H4 (cell line): ENCODE results near the gene PPFIBP1. TPM values are rescaled to one million over a fixed set of nuclear protein-coding genes. Genes with fewer than 3 reads are reported as not detected.

ENCODE experiments used
- DNase-seq: peaks from one replicate; pipeline ENCODE4 v3.0.0-alpha.2; 2015; ENCODE audit warnings: low spot score
- total RNA-seq: library from RNA; depleted of rRNA; stranded (reverse); fragments of >200 nt; shearing (Covaris generic); gene quantifications from 2 replicates; pipeline ENCODE4 v1.2.3, GENCODE V29; 2014

PPFIBP1 gene
- total RNA-seq, 1 experiment from 2014 or later: 15.4 TPM

GRCh38 chr12:27513155-27513824 is 10.7 kb upstream of the PPFIBP1 start:
- no peak for DNase-seq

GRCh38 chr12:27515671-27516070 is 8.3 kb upstream of the PPFIBP1 start:
- DNase-seq: no peak

- DNase-seq: no peak
Observed at GRCh38 chr12:27516625-27517024, 7.4 kb upstream of the PPFIBP1 start.

- DNase-seq: no peak
Observed at GRCh38 chr12:27517546-27517945, 6.5 kb upstream of the PPFIBP1 start.

GRCh38 chr12:27517961-27518665 is 5.9 kb upstream of the PPFIBP1 start:
- DNase-seq: no peak

GRCh38 chr12:27521066-27521465 is 2.9 kb upstream of the PPFIBP1 start:
- DNase-seq: no peak

- DNase-seq: no peak
Observed at GRCh38 chr12:27521981-27522380, 2.0 kb upstream of the PPFIBP1 start.

- DNase-seq: no peak
Observed at GRCh38 chr12:27523305-27523641, 733 bp upstream of the PPFIBP1 start.

- DNase-seq: no peak
Observed at GRCh38 chr12:27524494-27524835, 459 bp downstream of the PPFIBP1 start.

- DNase-seq: peak; percentile 29
Observed at GRCh38 chr12:27524839-27525753, 1.1 kb downstream of the PPFIBP1 start.

GRCh38 chr12:27527512-27527911 is 3.5 kb downstream of the PPFIBP1 start:
- DNase-seq: no peak

- no peak for DNase-seq
Observed at GRCh38 chr12:27528788-27529187, 4.8 kb downstream of the PPFIBP1 start.

- DNase-seq: no peak
Observed at GRCh38 chr12:27530157-27530922, 6.3 kb downstream of the PPFIBP1 start.

- no peak for DNase-seq
Observed at GRCh38 chr12:27531896-27532295, 7.9 kb downstream of the PPFIBP1 start.

- no peak for DNase-seq
Observed at GRCh38 chr12:27534060-27534764, 10.2 kb downstream of the PPFIBP1 start.

- no peak for DNase-seq
Observed at GRCh38 chr12:27534765-27535161, 10.8 kb downstream of the PPFIBP1 start.

- no peak for DNase-seq
Observed at GRCh38 chr12:27535318-27535717, 11.3 kb downstream of the PPFIBP1 start.

- no peak for DNase-seq
Observed at GRCh38 chr12:27537855-27538675, 14.1 kb downstream of the PPFIBP1 start.

- DNase-seq: peak; percentile 51
Observed at GRCh38 chr12:27539191-27539631, 15.2 kb downstream of the PPFIBP1 start.

- no peak for DNase-seq
Observed at GRCh38 chr12:27541031-27541719, 17.2 kb downstream of the PPFIBP1 start.
